IMR-90 (cell line): ENCODE measurements around the gene DNAJB8. TPM values are rescaled to one million over a fixed set of nuclear protein-coding genes. Genes with fewer than 3 reads are reported as not detected.

ENCODE experiments used
- NFE2L2 ChIP-seq: fragments of 150-350 bp; IDR thresholded peaks from 2 replicates; pipeline ENCODE4 v1.6.1; 2016; ENCODE audit warnings: low read depth, mild to moderate bottlenecking, low read length
- polyA plus RNA-seq, 3 experiments: library from polyadenylated mRNA; depleted of rRNA; stranded (reverse); fragments of >200 nt; gene quantifications; 2 replicates each; pipeline ENCODE4 v1.2.3, GENCODE V29; 2012; ENCODE audit warnings: low replicate concordance in 1 of 3
- total RNA-seq: library from RNA; depleted of rRNA; stranded (reverse); fragments of >200 nt; gene quantifications from 2 replicates; pipeline ENCODE4 v1.2.3, GENCODE V29; 2012

DNAJB8 gene
- total and polyA plus RNA-seq, 2 of the 4 experiments (the other 2 are of a cell fraction) = not detected

- TF ChIP-seq NFE2L2 = no peak
These were observed 17.1 kb upstream of the DNAJB8 start (continued) for GRCh38 chr3:128483657-128484403.
